ENCODE measurements around the gene TUBB2A. TPM values are rescaled to one million over a fixed set of nuclear protein-coding genes. Genes with fewer than 3 reads are reported as not detected.

Gene TUBB2A
- total RNA-seq, 1 experiment from 2014 or later: 89.8 TPM

- Mint-ChIP-seq H3K27me3 (ENCODE audit: insufficient read depth, unreplicated experiment) (no peaks in the 10 kb centered on the region), H3K4me3 (ENCODE audit: unreplicated experiment) (no peak overlapping the region), H3K4me1 (ENCODE audit: low read depth, unreplicated experiment) (peaks cover 20% of the 10 kb centered on the region), H3K36me3 (ENCODE audit: insufficient read depth, unreplicated experiment) (peaks cover 28% of the 10 kb centered on the region), H3K9me3 (ENCODE audit: unreplicated experiment) (no peaks in the 10 kb centered on the region), H3K27ac (ENCODE audit: unreplicated experiment) (no peak overlapping the region)
- peaks cover 30% of the 10 kb centered on the region for H3K4me1 ChIP-seq
- no peaks in the 10 kb centered on the region for H3K27me3 ChIP-seq (replicated peaks; ENCODE audit: control insufficient read depth, insufficient read depth, low read length)
- DNase-seq: no peak
- peaks cover 6% of the 10 kb centered on the region for H3K36me3 ChIP-seq (ENCODE audit: control insufficient read depth, insufficient read depth, low read length)
- intact Hi-C loops (cut with micrococcal nuclease; ENCODE audit: unreplicated experiment): no loop called here
- ChIA-PET POLR2A (no interaction called here), CTCF (no interaction called here)
- H3K4me3 ChIP-seq (ENCODE audit: low read depth, low read length): no peak overlapping the region
- no TSS peak for BruUV-seq (replicated peaks)
- TF ChIP-seq CTCF (IDR thresholded peaks at IDR 0.05; ENCODE audit: insufficient read depth in 1 of 2, low read depth in 1 of 2, low read length in 1 of 2, severe bottlenecking in 1 of 2, unreplicated experiment in 1 of 2): no peak
- no peaks in the 10 kb centered on the region for H3K9me3 ChIP-seq
Observed at GRCh38 chr6:3133515-3133914, 23.8 kb downstream of the TUBB2A start.

DNA sequence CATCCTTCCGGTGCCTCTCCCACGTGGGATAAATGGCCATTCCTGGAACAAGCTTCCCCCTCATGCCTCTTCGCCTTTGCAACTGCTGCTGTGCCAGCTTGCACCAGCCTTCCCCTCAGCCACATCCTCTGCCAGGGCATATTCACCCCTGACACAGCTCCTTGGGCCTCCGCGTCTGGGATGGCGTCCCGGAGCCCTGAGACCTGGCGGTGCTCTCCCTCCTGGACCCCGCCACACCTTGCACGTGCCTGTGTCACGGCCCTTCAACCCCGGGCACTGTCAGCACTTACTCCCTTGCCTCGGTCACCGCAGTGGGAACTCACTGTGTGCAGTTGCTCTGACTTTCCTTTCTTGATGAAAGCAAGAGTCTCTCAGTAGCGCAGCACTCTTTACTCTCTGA is 25.6 kb downstream of the TUBB2A start:
- Histone ChIP-seq H3K9me3 (no peaks in the 10 kb centered on the region), H3K36me3 (ENCODE audit: control insufficient read depth, insufficient read depth, low read length) (peaks cover 6% of the 10 kb centered on the region), H3K4me3 (ENCODE audit: low read depth, low read length) (no peak overlapping the region), H3K4me1 (peaks cover 21% of the 10 kb centered on the region), H3K27me3 (replicated peaks; ENCODE audit: control insufficient read depth, insufficient read depth, low read length) (no peaks in the 10 kb centered on the region)
- H3K27ac Mint-ChIP-seq (ENCODE audit: unreplicated experiment): no peak overlapping the region
- BruUV-seq (replicated peaks): no TSS peak
- peaks cover 20% of the 10 kb centered on the region for H3K36me3 Mint-ChIP-seq (ENCODE audit: insufficient read depth, unreplicated experiment)
- no peak for DNase-seq
- CTCF ChIA-PET: no interaction called here
- POLR2A ChIA-PET: no interaction called here
- no peak for TF ChIP-seq CTCF (IDR thresholded peaks at IDR 0.05; ENCODE audit: insufficient read depth in 1 of 2, low read depth in 1 of 2, low read length in 1 of 2, severe bottlenecking in 1 of 2, unreplicated experiment in 1 of 2)
- no peak overlapping the region for H3K4me3 Mint-ChIP-seq (ENCODE audit: unreplicated experiment)
- H3K27me3 Mint-ChIP-seq (ENCODE audit: insufficient read depth, unreplicated experiment): no peaks in the 10 kb centered on the region
- intact Hi-C loops (cut with micrococcal nuclease; ENCODE audit: unreplicated experiment): no loop called here
- H3K9me3 Mint-ChIP-seq (ENCODE audit: unreplicated experiment): no peaks in the 10 kb centered on the region
- peaks cover 17% of the 10 kb centered on the region for H3K4me1 Mint-ChIP-seq (ENCODE audit: low read depth, unreplicated experiment)

GRCh38 chr6:3128356-3129108 is 28.8 kb downstream of the TUBB2A start:
- Histone ChIP-seq H3K4me3 (ENCODE audit: low read depth, low read length) (no peak overlapping the region), H3K9me3 (no peaks in the 10 kb centered on the region), H3K36me3 (ENCODE audit: control insufficient read depth, insufficient read depth, low read length) (peaks cover 5% of the 10 kb centered on the region), H3K27me3 (replicated peaks; ENCODE audit: control insufficient read depth, insufficient read depth, low read length) (no peaks in the 10 kb centered on the region), H3K4me1 (no peaks in the 10 kb centered on the region)
- CTCF ChIA-PET: no interaction called here
- Mint-ChIP-seq H3K27me3 (ENCODE audit: insufficient read depth, unreplicated experiment) (no peaks in the 10 kb centered on the region), H3K27ac (ENCODE audit: unreplicated experiment) (no peak overlapping the region), H3K4me1 (ENCODE audit: low read depth, unreplicated experiment) (no peaks in the 10 kb centered on the region), H3K4me3 (ENCODE audit: unreplicated experiment) (no peak overlapping the region), H3K36me3 (ENCODE audit: insufficient read depth, unreplicated experiment) (peaks cover 11% of the 10 kb centered on the region), H3K9me3 (ENCODE audit: unreplicated experiment) (no peaks in the 10 kb centered on the region)
- TF ChIP-seq CTCF (IDR thresholded peaks at IDR 0.05; ENCODE audit: insufficient read depth in 1 of 2, low read depth in 1 of 2, low read length in 1 of 2, severe bottlenecking in 1 of 2, unreplicated experiment in 1 of 2): no peak
- POLR2A ChIA-PET: no interaction called here
- no peak for DNase-seq
- BruUV-seq (replicated peaks): no TSS peak
- intact Hi-C loops (cut with micrococcal nuclease; ENCODE audit: unreplicated experiment): loop anchor here (5.0 kb wide), 1 partner anchor 109 kb away; no protein-coding TSS in a partner anchor
